Stimulated activated CD4-positive, alpha-beta T cell treated with anti-CD3 and anti-CD28 coated beads, TNF-alpha, amount 100 ng/mL, for 24 hours (primary cell): Measurements from ENCODE around the gene PPM1G.
"Not testable (repeated sequence)": the region's sequence is repeated elsewhere in the genome, so short reads cannot be mapped to it uniquely, and the experiment has no call there.

Experiments used
- DNase-seq, 3 experiments: peaks; one replicate each; pipeline ENCODE4 v3.0.0-alpha.2; 2020; ENCODE audit warnings: low read depth in 3 of 3

Gene PPM1G, protein sequence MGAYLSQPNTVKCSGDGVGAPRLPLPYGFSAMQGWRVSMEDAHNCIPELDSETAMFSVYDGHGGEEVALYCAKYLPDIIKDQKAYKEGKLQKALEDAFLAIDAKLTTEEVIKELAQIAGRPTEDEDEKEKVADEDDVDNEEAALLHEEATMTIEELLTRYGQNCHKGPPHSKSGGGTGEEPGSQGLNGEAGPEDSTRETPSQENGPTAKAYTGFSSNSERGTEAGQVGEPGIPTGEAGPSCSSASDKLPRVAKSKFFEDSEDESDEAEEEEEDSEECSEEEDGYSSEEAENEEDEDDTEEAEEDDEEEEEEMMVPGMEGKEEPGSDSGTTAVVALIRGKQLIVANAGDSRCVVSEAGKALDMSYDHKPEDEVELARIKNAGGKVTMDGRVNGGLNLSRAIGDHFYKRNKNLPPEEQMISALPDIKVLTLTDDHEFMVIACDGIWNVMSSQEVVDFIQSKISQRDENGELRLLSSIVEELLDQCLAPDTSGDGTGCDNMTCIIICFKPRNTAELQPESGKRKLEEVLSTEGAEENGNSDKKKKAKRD

DNA sequence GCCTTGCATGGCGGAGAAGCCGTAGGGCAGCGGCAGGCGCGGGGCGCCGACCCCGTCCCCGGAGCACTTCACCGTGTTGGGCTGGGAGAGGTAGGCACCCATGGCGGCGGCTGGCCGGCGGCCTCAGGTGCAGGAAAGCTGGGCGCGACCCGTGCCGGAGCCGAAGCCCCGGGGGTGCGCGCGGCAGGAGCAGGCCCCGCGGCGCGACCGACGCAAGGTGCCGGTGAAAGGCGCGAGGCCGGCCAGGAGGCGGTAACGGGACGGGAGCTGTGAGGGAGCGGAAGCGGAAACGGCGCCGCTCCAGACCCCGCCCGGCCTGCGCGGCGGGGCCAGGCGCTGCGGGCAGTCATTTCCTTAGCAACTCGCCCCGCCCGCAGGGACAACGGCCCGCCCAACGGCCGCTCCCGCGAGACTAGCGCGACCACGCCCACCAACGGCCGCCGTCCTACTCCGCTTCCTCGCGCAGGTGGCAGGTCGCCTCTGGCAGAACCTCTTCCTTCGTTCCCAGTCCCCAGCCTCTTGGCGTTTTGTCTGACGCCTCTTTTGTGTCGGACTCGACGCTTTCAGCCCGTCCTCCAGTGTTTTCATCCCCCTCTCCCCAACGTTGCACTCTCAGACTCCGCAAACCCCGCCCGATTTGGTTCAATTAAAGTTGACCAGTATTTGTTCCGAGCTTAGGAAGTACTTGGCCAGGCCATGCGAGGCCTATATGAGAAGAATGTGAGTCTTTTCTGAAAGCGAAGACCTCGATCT, at the start of gene PPM1G:
PPM1G (minus strand) TSS at position 271 of the 753 bp plus-strand sequence; CDS start at position 102, 169 bp downstream.
- DNase-seq, result peak; percentile 93 to 98 (median 93)

DNA sequence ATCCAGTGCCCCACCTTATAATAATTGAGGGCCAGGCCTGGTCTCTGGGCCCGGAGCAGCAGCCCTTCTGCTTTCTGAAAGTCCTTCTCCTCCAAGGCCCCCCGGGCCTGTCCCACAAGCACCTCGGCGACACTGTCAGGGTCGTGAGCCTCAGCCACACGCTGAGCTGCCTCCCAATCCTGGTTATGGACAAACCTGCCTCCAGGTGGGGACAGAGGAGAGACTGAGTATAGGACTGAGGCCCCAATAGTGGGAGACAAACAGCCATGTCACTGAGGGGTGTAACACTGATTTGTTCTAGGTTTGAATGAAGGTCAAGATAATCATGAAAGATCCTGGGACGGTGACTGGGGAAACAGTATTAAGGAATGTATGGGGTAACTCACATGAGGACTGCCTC, 44.6 kb upstream of the PPM1G start:
- DNase-seq, result no peak

DNA sequence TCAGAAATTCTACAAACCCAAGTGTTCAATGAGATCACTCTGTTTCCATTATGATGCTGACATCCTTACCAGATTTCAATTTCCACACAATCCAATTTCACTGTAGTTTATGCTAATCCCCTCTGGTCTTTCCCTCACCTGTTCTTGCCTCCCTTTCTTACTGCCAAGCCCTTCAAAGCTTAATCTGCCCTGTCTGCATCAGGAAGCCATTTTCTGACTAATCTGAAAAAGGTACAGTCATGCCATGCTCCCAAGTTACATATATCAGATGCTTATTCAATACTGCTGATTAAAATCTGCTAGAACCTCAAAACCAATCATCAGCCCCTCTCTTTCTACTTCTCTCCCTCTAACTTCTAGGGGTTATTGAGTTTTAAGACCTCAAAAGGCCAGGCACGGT, 41.7 kb upstream of the PPM1G start:
- DNase-seq, result no peak

DNA sequence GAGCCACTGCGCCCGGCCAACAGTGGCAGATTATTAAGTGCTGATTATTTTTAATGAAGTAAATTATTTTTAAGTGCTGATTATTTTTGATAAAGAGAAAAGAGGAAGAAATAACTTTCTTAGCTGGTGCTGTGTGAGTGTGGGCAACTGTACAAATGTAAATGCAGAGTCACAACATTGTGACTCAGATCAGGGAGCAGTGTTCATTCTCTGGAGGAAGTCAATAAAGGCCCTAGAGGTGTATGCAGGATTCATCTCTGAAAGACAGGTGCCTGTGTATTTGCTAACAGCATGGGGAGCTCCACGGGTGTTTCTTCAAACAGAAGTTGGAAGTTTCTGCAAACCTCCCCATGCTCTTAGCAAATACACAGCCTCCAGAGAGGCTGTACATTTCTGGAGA, 39.0 kb upstream of the PPM1G start:
- DNase-seq, result no peak

DNA sequence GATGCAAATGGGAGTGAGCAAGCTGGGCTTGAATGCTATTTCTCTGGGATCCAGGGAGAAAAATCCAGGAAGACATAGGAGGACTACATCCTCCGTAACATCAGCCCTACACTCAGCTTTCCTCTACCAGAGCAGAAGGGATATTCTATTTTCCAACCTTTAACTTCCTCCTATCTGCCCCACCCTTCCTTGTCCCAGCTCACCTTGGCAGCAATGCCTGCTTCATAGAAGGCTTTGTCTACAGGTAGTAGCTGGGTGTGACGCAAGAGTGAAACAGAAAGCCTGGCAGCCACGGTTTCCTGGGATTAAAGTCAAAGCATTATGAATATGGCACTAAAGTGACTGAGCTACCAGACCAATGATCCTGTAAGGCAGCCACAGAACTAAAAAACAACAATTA, 36.7 kb upstream of the PPM1G start:
- DNase-seq, result no peak

DNA sequence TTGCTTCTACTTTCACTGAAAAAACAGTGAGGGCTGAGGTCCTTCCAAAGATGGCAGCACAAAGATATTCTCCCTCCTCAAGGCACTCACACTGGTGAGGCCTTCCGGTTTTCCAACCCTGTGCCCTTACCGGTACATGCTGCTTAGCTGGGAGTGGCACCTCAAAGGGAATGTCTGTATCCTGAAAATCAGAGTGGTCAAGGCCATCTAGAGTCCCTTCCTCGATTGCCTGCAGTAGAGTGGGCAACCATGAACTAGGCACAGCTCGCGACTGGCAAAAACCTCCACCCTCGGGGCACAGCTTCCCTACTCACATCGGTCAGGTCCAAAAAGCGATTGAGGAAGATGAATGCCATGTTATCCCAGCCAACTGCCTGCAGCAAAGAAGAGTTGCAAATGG, 36.2 kb upstream of the PPM1G start:
- DNase-seq, result no peak

DNA sequence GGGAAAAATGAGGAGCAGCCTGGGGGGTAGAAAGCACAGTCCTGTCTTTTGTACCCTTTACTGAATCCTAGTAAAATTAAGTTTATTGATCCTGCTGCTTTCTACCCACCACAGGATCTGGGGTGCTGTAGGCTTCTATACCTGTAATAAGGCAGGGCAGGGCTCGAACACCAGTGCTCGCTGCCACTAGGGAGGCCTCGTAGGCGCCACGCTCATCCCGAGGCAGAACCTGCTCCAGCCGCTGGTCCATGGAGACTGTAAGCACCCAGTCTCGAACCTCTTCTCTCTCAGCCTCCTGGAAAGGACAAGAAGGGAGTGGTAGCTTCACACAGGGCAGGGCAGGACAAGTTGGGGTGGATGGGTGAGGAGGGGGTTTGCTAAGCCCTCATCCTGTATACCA, 35.8 kb upstream of the PPM1G start:
- no peak for DNase-seq

DNA sequence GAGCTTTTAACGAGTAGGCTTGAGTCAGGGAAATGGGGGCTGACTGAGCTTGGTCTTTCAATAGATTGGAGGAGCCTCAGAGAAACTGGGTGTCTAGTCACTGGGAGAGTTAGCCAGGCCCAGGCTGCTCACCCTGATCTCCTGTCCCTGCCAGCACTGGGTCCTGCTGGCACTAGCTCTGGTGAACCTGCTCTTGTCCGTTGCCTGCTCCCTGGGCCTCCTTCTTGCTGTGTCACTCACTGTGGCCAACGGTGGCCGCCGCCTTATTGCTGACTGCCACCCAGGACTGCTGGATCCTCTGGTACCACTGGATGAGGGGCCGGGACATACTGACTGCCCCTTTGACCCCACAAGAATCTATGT, 33.5 kb upstream of the PPM1G start:
- no peak for DNase-seq

DNA sequence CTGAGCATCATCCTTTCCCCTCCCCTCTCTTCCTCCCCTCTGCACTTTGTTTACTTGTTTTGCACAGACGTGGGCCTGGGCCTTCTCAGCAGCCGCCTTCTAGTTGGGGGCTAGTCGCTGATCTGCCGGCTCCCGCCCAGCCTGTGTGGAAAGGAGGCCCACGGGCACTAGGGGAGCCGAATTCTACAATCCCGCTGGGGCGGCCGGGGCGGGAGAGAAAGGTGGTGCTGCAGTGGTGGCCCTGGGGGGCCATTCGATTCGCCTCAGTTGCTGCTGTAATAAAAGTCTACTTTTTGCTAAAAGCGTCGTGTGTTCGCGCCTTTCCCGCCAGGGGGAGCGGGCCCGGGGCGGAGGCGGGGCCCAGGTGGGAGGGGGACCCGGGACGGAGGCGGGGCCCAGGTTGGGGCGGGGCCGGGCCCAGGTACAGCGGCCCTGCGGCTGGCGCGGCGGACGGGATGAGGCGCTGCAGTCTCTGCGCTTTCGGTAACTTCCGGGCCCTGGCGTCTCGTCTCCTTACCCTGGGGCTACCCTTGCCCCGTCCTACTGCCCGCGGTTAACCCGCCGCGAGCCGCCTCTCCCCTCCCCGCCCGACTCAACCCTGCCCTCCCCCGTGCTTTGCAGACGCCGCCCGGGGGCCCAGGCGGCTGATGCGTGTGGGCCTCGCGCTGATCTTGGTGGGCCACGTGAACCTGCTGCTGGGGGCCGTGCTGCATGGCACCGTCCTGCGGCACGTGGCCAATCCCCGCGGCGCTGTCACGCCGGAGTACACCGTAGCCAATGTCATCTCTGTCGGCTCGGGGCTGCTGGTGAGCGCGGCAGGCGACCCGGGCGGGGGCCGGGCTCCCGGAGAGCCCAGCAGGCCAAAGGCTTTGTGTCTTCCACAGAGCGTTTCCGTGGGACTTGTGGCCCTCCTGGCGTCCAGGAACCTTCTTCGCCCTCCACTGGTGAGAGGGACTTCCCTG, 32.8 kb upstream of the PPM1G start, which contains the start of gene KRTCAP3:
KRTCAP3 (plus strand) TSS at position 424 of the 962 bp plus-strand sequence; CDS start at position 456, 32 bp downstream.
- DNase-seq, result peak in 1 of 3 experiments; percentile 24

DNA sequence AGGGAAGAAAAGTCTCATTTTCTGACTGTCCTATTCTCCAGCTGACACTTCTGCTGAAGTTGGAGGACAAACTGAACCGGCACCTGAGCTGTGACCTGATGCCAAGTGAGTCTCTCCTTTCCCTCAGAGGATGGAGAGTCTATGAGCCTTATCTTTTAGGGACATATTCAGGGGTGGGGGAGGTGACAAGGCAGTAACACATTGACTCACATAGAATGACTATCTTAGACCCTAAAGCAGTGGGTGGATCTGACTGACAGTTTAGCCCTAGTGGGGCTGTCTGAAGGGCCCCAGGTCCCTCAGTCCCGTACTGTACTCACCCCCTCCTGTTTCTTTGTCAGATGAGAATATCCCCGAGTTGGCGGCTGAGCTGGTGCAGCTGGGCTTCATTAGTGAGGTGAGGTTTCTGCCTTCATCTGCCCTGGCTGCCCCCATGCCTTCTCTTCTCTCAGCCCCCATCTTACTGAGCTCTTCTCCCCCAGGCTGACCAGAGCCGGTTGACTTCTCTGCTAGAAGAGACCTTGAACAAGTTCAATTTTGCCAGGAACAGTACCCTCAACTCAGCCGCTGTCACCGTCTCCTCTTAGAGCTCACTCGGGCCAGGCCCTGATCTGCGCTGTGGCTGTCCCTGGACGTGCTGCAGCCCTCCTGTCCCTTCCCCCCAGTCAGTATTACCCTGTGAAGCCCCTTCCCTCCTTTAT, 32.0 kb upstream of the PPM1G start:
- no peak for DNase-seq

DNA sequence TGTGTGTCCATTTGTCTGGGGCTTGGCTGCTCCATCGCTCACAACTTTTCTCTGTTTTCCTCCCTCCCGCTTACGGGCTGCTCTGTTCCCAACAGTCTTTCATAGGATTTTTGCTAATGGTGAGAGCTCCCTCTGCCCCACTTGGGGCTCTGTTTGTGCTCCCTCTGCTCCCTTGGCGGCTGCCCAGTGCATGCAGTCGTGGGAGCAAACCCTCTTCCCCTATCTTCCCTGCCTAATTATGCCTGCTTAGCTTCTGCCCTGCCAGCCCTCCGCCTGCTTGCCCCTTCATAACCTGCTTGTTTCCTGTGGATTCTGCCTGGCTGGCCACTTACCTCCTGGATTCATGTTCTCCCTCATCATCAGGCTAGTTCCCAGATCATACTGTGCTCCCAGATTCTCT, 26.2 kb upstream of the PPM1G start:
- DNase-seq, result no peak

DNA sequence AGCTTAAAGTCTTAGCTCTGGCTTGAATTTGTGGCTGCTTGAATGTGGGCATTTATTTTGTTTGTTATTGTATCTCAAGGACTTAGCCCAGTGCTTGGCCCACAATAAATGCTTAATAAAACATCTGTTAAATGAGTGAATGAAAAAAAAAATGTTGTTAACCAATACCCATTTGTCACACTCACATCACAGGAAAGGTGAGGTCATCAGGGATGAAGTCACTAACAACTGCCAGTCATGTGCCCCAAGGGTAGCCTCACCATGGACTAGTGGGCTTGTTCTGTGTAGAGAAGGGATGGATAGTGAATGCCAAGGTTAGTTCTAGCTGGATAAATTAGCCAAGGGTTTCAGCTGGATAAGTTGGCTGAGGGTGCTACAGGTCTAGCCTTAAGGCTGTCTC, 22.0 kb upstream of the PPM1G start:
- DNase-seq, result no peak

DNA sequence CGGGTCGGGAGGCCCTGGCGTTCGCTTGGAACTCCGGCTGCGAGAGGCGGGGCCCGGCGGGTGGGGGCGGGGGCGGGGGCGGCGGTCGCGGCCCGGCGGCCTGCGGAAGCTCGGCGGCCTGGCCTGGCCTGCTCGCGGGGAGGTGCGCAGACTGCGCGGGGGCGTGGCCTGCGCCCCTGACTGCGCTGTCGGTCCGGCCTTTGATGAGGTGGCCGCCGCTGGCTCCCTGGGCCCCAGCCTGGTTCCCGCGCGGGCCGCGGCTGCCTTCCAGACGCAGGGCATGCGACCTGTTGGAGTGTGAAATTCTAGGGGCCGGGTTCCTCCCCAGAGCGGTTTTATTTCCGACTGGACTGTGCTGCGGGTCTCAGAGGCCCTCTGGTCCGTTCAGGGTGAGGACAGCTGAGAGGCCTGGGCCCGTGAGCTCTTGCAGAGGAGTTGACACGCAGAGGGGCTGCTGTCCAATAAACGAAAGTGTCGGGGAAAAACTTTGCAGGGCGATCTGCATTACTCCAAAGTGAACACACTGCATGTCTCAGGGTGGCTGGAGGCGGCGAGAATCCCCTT, 19.7 kb upstream of the PPM1G start:
- peak; percentile 31 to 75 (median 46) for DNase-seq

DNA sequence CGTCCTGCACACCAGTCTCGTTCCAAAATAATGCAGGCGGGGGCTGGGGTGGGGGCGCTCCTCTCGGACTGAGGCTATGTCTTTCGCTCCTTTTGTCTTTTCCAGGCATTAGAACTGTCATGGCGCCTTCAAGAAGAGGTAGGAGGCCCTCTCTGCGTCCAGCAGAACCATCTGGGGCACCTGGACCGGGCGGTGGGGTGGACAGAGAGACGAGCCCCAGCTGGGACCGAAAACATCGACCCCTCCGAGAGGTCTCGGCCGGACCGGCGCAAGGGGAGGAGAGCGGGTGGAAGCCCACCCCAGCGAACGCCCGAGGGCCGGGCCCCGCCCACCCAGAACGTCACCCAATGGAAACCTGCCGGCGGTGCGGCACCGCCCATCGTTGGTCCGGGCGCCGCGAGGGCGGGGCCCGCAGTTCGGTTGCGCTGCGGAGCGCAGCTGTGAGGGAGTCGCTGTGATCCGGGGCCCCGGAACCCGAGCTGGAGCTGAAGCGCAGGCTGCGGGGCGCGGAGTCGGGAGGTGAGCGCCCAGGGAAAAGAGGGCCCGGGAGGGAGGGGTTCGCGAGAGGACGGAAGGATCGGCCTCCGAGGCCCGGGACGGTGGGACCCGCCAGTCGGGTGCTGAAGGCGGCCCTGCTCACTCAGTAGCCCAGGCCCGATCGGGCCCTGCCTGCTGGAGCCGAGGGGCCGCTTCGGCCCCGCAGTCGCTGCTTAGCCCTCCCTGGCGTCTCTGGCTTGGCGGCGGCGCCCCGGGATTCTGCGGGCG, 19.0 kb upstream of the PPM1G start, which contains the start of gene NRBP1:
NRBP1 (plus strand) TSS at position 419 of the 765 bp plus-strand sequence. CDS start 4,643 bp downstream, outside the sequence.
- DNase-seq, result peak; percentile 83 to 93 (median 85)

DNA sequence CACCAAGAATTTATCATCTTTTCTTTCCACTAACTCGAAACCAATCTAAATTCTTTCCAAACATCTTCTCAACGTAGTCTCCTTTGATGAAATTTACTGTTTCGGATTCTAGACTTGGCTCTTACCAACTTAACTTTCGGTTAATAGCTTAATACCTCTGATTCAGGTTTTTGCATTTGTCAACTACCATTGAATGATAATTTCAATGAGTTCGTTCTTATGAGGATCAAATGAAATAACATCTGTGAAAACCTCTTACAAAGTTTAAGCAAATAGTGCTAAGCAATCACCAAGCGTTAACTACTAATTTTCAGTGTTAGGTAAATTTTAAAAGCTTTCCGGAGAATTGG, 18.4 kb upstream of the PPM1G start:
- DNase-seq, result no peak

DNA sequence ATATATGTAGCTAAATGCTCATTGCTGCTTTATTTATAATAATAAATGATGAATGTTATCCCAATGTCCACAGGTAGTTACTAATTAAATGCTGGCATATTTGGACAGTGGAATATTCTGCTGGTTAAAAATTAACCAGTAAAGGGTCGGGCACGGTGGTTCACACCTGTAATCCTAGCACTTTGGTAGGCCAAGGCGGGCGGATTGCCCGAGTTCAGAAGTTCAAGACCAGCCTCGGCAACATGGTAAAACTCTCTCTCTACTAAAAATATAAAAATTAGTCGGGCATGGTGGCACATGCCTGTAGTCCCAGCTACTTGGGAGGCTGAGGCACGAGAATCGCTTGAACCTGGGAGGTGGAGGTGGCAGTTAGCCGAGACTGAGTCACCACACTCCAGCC, 15.6 kb upstream of the PPM1G start:
- DNase-seq, result not testable (repeated sequence)

DNA sequence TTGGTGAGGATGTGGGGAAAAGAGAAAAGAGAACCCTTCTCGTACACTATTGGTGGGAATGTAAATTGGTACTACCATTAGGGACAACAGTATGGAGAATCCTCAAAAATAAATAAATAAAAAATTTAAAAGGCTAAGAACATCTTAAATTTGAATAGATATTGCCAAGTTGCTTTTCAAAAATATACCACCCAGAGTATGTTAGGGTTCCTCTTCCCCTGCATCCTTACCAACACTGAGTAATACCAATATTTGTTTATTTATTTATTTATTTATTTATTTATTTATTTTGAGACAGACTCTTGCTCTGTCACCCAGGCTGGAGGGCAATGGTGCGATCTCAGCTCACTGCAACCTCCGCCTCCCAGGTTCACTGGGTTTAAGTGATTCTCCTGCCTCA, 13.6 kb upstream of the PPM1G start:
- no peak for DNase-seq

DNA sequence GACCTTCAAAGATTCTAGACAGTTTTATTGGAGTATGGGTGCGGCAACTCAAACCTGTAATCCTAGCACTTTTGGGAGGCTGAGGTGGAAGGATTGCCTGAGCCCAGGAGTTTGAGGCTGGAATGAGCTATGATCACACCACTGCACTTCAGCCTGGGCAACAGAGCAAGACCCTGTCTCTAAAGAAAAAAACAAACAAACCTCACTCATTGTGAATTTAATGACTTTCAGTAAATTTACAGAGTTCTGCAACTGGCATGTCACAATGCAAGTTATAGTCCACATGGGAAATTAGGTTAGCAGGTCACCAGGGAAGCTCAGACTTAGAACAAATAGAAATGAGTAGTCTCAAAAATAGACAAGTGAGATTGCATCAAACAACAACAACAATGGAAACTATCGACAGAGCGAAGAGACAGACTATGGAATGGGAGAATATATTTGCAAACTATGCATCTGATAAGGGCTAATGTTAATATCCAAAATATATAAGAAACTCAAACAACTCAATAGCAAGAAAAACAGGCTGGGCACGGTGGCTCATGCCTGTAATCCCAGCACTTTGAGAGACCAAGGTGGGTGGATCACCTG, 12.4 kb upstream of the PPM1G start:
- DNase-seq, result no peak

DNA sequence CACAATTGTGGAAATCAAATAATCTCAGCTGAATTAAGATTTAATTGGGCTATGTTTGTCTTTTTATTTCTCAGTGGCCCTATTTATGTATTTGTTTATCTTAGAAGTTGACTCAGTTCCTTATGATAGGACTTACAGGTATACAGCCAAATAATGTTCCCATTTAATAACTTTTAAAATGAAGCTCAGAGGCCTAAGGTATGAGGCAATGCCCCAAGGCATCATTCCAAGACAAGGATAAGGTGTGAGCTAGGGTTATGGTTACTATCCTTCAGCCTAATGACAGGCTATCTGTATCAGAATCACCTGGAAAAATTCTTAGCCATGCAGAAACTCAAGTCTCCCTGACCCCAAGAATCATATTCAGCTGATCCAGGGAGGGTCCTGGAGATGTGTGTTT, 11.6 kb upstream of the PPM1G start:
- DNase-seq, result no peak
